Measurements from ENCODE around the gene CASP9. TPM values are rescaled to one million over a fixed set of nuclear protein-coding genes. Genes with fewer than 3 reads are reported as not detected.

CASP9 gene
- total and polyA plus RNA-seq, 2 of the 13 experiments (the other 11 are each of a cell fraction or from before 2014, with no cell fraction given): 8.5 to 11.5 TPM

DNA sequence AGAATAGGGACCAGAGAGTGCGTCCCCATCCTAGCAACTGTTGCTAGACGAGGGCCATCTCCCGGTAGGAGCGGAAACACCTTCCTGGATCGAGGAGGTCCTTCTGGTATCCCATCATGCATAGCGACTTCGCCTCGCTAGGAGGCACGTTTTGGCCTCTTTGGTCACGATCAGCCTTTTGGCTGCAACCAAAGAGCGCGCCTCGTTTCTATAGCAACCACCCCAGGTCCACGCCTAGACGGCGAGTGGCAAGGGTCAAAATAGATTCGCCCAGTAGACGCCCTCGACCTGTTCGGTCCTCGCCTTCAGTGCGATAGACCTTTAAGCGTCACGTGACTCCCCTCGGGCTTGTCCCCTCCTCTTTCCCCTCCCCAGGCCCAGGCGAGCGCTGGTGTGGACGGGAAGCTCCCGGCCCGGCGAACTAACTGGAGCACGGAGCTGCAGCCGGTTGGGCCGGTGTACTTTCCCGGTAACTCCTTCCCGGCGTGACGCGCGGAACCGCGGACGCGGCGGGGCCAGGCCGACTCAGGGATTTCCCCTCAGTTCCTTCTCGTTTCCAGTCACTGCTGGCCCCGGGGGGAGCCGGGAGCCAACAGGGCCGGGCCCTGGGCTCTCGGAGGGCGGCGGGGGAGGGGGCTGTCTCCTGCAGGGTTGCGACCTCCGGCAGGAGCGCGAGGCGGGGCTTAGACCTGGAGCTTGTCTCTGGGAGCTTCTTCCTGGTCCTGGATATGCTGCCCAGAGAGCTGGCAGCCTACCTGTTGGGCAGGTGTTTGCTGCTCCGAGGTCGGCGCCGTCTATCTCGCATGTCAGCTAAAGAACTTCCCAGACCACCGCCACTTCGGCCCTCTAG lies 2.7 kb upstream of the CASP9 start, which contains the start of gene DNAJC16 (continued):
- TF ChIP-seq, protein P1, sequence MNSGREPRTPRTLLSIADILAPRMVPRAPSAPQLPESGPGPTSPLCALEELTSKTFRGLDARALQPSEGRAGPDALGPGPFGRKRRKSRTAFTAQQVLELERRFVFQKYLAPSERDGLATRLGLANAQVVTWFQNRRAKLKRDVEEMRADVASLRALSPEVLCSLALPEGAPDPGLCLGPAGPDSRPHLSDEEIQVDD (CRISPR knock-in tag; IDR thresholded peaks at IDR 0.05; ENCODE audit: borderline replicate concordance): no peak
- TF ChIP-seq NFKB2 (CRISPR knock-in tag; IDR thresholded peaks at IDR 0.05; ENCODE audit: borderline replicate concordance): peak; percentile 78; the same call in 1 of the 2 replicates
- TF ChIP-seq ZNF263 (CRISPR knock-in tag; IDR thresholded peaks at IDR 0.05): peak; percentile 53; the same call in 1 of the 2 replicates
- TF ChIP-seq NR2F1 (CRISPR knock-in tag; IDR thresholded peaks at IDR 0.05): peak; percentile 8 to 84; a peak in 3 of 4 replicates
- TF ChIP-seq ZSCAN31 (CRISPR knock-in tag; IDR thresholded peaks at IDR 0.05; ENCODE audit: low read depth): no peak
- no peak; the same call in none of the 2 replicates for TF ChIP-seq YEATS4 (CRISPR knock-in tag; IDR thresholded peaks at IDR 0.05; ENCODE audit: borderline replicate concordance)
- TF ChIP-seq ZNF160 (CRISPR knock-in tag; IDR thresholded peaks at IDR 0.05): no peak
- TF ChIP-seq HDAC1 (CRISPR knock-in tag; IDR thresholded peaks at IDR 0.05): peak; percentile 98
- TF ChIP-seq IRX3 (CRISPR knock-in tag; IDR thresholded peaks at IDR 0.05; ENCODE audit: borderline replicate concordance, low read depth): no peak
- TF ChIP-seq ZBTB3 (CRISPR knock-in tag; IDR thresholded peaks at IDR 0.05; ENCODE audit: borderline replicate concordance, low read depth): no peak
- TF ChIP-seq, protein P2, sequence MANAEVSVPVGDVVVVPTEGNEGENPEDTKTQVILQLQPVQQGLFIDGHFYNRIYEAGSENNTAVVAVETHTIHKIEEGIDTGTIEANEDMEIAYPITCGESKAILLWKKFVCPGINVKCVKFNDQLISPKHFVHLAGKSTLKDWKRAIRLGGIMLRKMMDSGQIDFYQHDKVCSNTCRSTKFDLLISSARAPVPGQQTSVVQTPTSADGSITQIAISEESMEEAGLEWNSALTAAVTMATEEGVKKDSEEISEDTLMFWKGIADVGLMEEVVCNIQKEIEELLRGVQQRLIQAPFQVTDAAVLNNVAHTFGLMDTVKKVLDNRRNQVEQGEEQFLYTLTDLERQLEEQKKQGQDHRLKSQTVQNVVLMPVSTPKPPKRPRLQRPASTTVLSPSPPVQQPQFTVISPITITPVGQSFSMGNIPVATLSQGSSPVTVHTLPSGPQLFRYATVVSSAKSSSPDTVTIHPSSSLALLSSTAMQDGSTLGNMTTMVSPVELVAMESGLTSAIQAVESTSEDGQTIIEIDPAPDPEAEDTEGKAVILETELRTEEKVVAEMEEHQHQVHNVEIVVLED (CRISPR knock-in tag; IDR thresholded peaks at IDR 0.05; ENCODE audit: borderline replicate concordance): peak; percentile 98
- no peak for TF ChIP-seq ZNF451 (CRISPR knock-in tag; IDR thresholded peaks at IDR 0.05)
- no peak for TF ChIP-seq ZNF674 (CRISPR knock-in tag; IDR thresholded peaks at IDR 0.05; ENCODE audit: low read depth)
- peak; percentile 97 for TF ChIP-seq RFX3 (CRISPR knock-in tag; IDR thresholded peaks at IDR 0.05)
- peak; percentile 41 for TF ChIP-seq MXD4 (CRISPR knock-in tag; IDR thresholded peaks at IDR 0.05)
- no peak for TF ChIP-seq HNRNPUL1 (IDR thresholded peaks at IDR 0.05; ENCODE audit: low read depth, low read length)
- no peak for TF ChIP-seq SRSF4 (IDR thresholded peaks at IDR 0.05; ENCODE audit: low read depth, low read length, poor library complexity, severe bottlenecking)
- no peak for TF ChIP-seq ZNF75D (CRISPR knock-in tag; IDR thresholded peaks at IDR 0.05; ENCODE audit: borderline replicate concordance)
- TF ChIP-seq TOE1 (CRISPR knock-in tag; IDR thresholded peaks at IDR 0.05): peak; percentile 94
- no peak for TF ChIP-seq SNRNP70 (IDR thresholded peaks at IDR 0.05; ENCODE audit: low read depth, low read length)
- TF ChIP-seq POLR2G (IDR thresholded peaks at IDR 0.05; ENCODE audit: low read depth, low read length): peak; percentile 92
- TF ChIP-seq, protein P3, sequence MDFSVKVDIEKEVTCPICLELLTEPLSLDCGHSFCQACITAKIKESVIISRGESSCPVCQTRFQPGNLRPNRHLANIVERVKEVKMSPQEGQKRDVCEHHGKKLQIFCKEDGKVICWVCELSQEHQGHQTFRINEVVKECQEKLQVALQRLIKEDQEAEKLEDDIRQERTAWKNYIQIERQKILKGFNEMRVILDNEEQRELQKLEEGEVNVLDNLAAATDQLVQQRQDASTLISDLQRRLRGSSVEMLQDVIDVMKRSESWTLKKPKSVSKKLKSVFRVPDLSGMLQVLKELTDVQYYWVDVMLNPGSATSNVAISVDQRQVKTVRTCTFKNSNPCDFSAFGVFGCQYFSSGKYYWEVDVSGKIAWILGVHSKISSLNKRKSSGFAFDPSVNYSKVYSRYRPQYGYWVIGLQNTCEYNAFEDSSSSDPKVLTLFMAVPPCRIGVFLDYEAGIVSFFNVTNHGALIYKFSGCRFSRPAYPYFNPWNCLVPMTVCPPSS (IDR thresholded peaks at IDR 0.05): peak; percentile 63; the same call in 1 of the 2 replicates
- TF ChIP-seq U2AF1 (optimal IDR thresholded peaks at IDR 0.05; ENCODE audit: low read depth, low read length): no peak
- TF ChIP-seq ZNF891 (CRISPR knock-in tag; IDR thresholded peaks at IDR 0.05): peak; percentile 69; the same call in 1 of the 2 replicates
- peak; percentile 75 for TF ChIP-seq MED1 (CRISPR knock-in tag; IDR thresholded peaks at IDR 0.05)
- TF ChIP-seq HDAC2 (CRISPR knock-in tag; IDR thresholded peaks at IDR 0.05): peak; percentile 74
- peak; percentile 46; the same call in 1 of the 2 replicates for TF ChIP-seq MEIS1 (CRISPR knock-in tag; IDR thresholded peaks at IDR 0.05; ENCODE audit: borderline replicate concordance)
- peak; percentile 83 for TF ChIP-seq ZNF652 (CRISPR knock-in tag; IDR thresholded peaks at IDR 0.05; ENCODE audit: borderline replicate concordance, low read depth)

Data from HepG2 (cell line).